Hepatocyte (in vitro differentiated cells): ENCODE results near the gene OTOS. TPM values are rescaled to one million over a fixed set of nuclear protein-coding genes. Genes with fewer than 3 reads are reported as not detected.

Experiments
- DNase-seq: peaks from one replicate; pipeline ENCODE4 v3.0.0-alpha.2; 2016; ENCODE audit warnings: low spot score
- H2AFZ ChIP-seq: fragments of 200-600 bp; sonication (generic); 2 replicates; pipeline ENCODE4 v1.6.0; 2016; ENCODE audit warnings: antibody characterized with exemption, mild to moderate bottlenecking
- H3K27ac ChIP-seq: fragments of 200-600 bp; sonication (generic); 2 replicates; pipeline ENCODE4 v1.5.1; 2016; ENCODE audit warnings: mild to moderate bottlenecking
- H3K27me3 ChIP-seq: fragments of 200-600 bp; sonication (generic); 2 replicates; pipeline ENCODE4 v1.6.1; 2016
- H3K36me3 ChIP-seq: fragments of 200-600 bp; sonication (generic); replicated peaks from 2 replicates; pipeline ENCODE4 v1.5.1; 2016; ENCODE audit warnings: low read depth; ENCODE audit not compliant: insufficient read depth
- H3K4me1 ChIP-seq: fragments of 200-600 bp; sonication (generic); 2 replicates; pipeline ENCODE4 v1.5.1; 2016; ENCODE audit warnings: mild to moderate bottlenecking, moderate library complexity; ENCODE audit not compliant: insufficient read depth
- H3K4me2 ChIP-seq: fragments of 200-600 bp; sonication (generic); 2 replicates; pipeline ENCODE4 v1.6.0; 2016
- H3K4me3 ChIP-seq: fragments of 200-600 bp; sonication (generic); 2 replicates; pipeline ENCODE4 v1.5.1; 2016; ENCODE audit warnings: mild to moderate bottlenecking
- H3K79me2 ChIP-seq: fragments of 200-600 bp; sonication (generic); 2 replicates; pipeline ENCODE4 v1.6.0; 2017; ENCODE audit warnings: mild to moderate bottlenecking
- H3K9me2 ChIP-seq: fragments of 200-600 bp; sonication (generic); replicated peaks from 2 replicates; pipeline ENCODE4 v1.6.0; 2017; ENCODE audit warnings: mild to moderate bottlenecking; ENCODE audit not compliant: insufficient read depth
- H3K9me3 ChIP-seq: fragments of 200-600 bp; sonication (generic); 2 replicates; pipeline ENCODE4 v1.5.1; 2016; ENCODE audit warnings: low read depth, mild to moderate bottlenecking
- H4K20me1 ChIP-seq: fragments of 200-600 bp; sonication (generic); 2 replicates; pipeline ENCODE4 v1.6.0; 2016; ENCODE audit warnings: mild to moderate bottlenecking; ENCODE audit not compliant: insufficient read depth, poor library complexity, severe bottlenecking
- EZH2 ChIP-seq: fragments of 200-600 bp; sonication (generic); IDR thresholded peaks from 2 replicates; pipeline ENCODE4 v1.6.1; 2016; ENCODE audit warnings: antibody characterized with exemption, mild to moderate bottlenecking, borderline replicate concordance
- EZH2phosphoT487 ChIP-seq: fragments of 200-600 bp; sonication (generic); IDR thresholded peaks from one replicate; pipeline ENCODE4 v1.6.1; 2018; ENCODE audit warnings: antibody characterized with exemption, mild to moderate bottlenecking, low read depth, moderate library complexity; ENCODE audit not compliant: unreplicated experiment, severe bottlenecking
- WGBS: methylation state at CpG from one replicate; pipeline ENCODE4 v1.1.6; 2016; ENCODE audit warnings: low lambda C conversion rate; ENCODE audit errors: missing lambda C conversion rate; 5-methylcytosine and 5-hydroxymethylcytosine counted together
- polyA plus RNA-seq: library from polyadenylated mRNA; unstranded; fragments of >200 nt; fragmentation: Nextera tagmentation; extraction: Ambion mirVana; gene quantifications from 2 replicates; pipeline ENCODE4 v1.2.1, GENCODE V29; 2016
- total RNA-seq: library from RNA; depleted of rRNA; stranded (reverse); fragments of >200 nt; gene quantifications from 2 replicates; pipeline ENCODE4 v1.2.3, GENCODE V29; 2014
- TF ChIP-seq, protein P1 (sequence below): fragments of 200-600 bp; sonication (generic); IDR thresholded peaks from 2 replicates; pipeline ENCODE4 v1.5.1; 2016; ENCODE audit warnings: antibody characterized with exemption, mild to moderate bottlenecking; ENCODE audit not compliant: poor library complexity

The OTOS gene
- total and polyA plus RNA-seq, 2 experiments from 2014 or later, result 0.50 TPM; not detected in 1

DNA sequence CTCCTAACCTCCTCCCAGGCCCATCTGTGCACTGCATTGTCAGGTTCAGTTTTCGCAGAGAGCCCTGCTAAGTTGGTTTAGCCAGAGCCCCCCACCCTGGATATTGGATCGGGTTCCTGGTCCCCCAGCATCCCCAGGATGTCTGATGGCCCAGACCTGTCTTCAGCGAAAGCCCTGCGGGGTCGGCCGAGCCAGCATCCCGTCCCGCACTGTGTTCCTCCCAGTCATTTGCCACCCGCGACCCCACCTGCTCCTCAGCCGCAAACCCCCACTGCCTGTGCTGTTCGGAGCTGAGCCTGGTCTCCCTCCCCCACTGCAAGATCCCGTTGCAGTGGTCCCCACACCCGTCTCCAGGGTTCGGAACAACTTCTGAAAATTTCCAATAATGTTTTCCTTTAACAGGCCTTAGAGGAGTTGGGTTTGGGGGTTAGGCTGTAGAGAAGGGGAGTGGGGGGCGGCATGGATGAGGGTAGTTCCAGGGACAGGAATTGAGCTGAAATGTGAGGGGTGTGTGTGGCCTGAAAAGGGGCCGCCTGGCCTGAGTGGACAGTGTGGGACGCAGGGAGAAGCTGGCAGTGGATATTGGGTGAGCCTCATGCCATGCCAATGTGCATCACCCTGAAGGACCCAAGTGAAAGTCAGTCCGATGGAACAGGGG is 2.7 kb downstream of the OTOS start:
- H3K9me2 ChIP-seq, result no peaks in the 10 kb centered on the region
- 92% methylated on average over 17 of the region's 19 CpGs for WGBS
- peaks cover 21% of the 10 kb centered on the region for H3K79me2 ChIP-seq
- no peaks in the 10 kb centered on the region for H3K9me3 ChIP-seq
- H3K27me3 ChIP-seq, result no peaks in the 10 kb centered on the region
- TF ChIP-seq, protein P1, sequence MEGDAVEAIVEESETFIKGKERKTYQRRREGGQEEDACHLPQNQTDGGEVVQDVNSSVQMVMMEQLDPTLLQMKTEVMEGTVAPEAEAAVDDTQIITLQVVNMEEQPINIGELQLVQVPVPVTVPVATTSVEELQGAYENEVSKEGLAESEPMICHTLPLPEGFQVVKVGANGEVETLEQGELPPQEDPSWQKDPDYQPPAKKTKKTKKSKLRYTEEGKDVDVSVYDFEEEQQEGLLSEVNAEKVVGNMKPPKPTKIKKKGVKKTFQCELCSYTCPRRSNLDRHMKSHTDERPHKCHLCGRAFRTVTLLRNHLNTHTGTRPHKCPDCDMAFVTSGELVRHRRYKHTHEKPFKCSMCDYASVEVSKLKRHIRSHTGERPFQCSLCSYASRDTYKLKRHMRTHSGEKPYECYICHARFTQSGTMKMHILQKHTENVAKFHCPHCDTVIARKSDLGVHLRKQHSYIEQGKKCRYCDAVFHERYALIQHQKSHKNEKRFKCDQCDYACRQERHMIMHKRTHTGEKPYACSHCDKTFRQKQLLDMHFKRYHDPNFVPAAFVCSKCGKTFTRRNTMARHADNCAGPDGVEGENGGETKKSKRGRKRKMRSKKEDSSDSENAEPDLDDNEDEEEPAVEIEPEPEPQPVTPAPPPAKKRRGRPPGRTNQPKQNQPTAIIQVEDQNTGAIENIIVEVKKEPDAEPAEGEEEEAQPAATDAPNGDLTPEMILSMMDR, result no peak
- TF ChIP-seq EZH2phosphoT487, result no peak
- H4K20me1 ChIP-seq, result peaks cover 2% of the 10 kb centered on the region
- H3K4me2 ChIP-seq, result no peak overlapping the region
- no peak overlapping the region for H3K27ac ChIP-seq
- H2AFZ ChIP-seq, result no peak overlapping the region
- H3K36me3 ChIP-seq, result no peaks in the 10 kb centered on the region
- H3K4me1 ChIP-seq, result peaks cover 5% of the 10 kb centered on the region
- no peak overlapping the region for H3K4me3 ChIP-seq
- DNase-seq, result no peak

DNA sequence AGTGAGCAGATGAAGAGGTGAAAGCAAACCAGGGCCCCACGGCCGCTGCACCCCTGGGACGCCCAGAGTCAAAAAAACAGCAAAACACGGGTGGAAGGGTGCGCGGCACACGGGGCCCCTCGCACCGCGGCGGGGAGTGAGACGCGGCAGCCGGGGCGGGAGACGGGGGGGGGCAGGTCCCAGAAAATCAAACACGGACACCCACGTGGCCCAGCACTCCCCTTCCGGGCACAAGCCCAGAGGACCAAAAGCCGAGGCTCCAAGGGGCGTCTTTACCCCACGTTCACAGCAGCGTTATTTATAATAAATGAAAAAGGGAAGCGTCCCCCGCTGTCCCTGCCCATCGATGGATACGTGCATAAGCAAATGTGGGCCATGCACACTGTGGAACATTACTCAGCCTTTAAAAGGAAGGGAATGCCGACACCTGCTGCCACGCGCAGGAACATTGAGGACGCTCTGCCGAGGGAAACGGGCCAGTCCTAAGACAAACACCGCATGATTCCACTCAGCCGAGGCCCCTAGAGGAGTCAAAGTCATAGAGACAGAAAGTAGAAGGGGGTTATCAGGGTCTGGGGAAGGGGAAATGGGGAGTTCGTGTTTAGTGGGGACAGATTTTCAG is 3.7 kb downstream of the OTOS start:
- H3K9me3 ChIP-seq, result no peaks in the 10 kb centered on the region
- peaks cover 5% of the 10 kb centered on the region for H3K4me1 ChIP-seq
- no peak overlapping the region for H3K27ac ChIP-seq
- H3K4me3 ChIP-seq, result peak overlapping the region; percentile 25
- H3K36me3 ChIP-seq, result no peaks in the 10 kb centered on the region
- no peaks in the 10 kb centered on the region for H3K9me2 ChIP-seq
- DNase-seq, result no peak
- peaks cover 21% of the 10 kb centered on the region for H3K79me2 ChIP-seq
- peak overlapping the region; percentile 98 for H2AFZ ChIP-seq
- no peaks in the 10 kb centered on the region for H3K27me3 ChIP-seq
- H4K20me1 ChIP-seq, result peaks cover 2% of the 10 kb centered on the region
- no peak for TF ChIP-seq EZH2
- no peak for TF ChIP-seq EZH2phosphoT487
- TF ChIP-seq, protein P1, result no peak
- peak overlapping the region; percentile 99 for H3K4me2 ChIP-seq
- 47% methylated on average over 31 of the region's 36 CpGs for WGBS

DNA sequence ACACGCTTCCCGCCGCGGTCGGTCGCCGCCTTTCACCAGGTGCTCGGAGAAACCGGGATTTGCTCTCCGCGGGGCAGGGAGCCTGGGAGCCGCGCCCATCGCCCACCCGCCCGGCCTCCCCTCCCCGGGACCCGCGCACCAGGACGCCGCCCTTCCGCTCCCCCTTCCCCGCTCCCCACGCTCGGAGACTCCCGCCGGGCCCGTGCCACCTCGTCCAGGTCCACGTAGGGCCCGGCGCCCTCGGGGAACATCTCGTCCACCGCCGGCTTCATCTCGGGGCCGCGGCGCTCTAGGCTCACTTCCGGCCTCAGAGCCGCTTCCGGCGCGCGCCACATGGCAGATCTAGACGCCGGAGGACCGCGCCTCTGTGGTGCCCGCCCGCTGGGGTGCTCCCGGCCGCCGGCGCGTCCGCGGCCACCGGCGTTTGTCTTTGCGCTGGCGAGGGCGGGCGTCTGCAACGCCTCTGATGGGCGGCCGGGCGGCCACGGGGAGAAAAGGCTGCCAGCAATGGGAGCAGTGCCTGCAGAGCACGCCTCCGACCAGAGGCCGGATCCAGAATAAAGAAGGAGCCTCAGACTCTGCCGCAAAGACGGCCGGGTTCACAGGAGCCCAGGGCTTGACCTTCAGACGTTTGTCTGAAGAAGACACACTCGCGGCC is 4.3 kb downstream of the OTOS start, which contains the start of gene COPS9:
COPS9 (minus strand) TSS at position 293 of the 658 bp plus-strand sequence; CDS start at position 272, 21 bp downstream.
- TF ChIP-seq EZH2phosphoT487 (no peak), EZH2 (no peak)
- TF ChIP-seq, protein P1, result no peak
- Histone ChIP-seq H3K4me1 (peaks cover 5% of the 10 kb centered on the region), H4K20me1 (peaks cover 2% of the 10 kb centered on the region), H3K79me2 (peaks cover 21% of the 10 kb centered on the region), H3K4me2 (peak within 1 kb of the TSS; percentile 99), H2AFZ (peak within 1 kb of the TSS; percentile 98), H3K27me3 (no peaks in the 10 kb centered on the region), H3K27ac (peak within 1 kb of the TSS; percentile 61), H3K9me3 (no peaks in the 10 kb centered on the region), H3K9me2 (no peaks in the 10 kb centered on the region), H3K4me3 (peak within 1 kb of the TSS; percentile 95), H3K36me3 (no peaks in the 10 kb centered on the region)
- WGBS, result under 1% methylated on average over 58 of the region's 79 CpGs
- peak; percentile 95 for DNase-seq
